ENCODE measurements around the gene MAGI2.

Gene MAGI2

DNA sequence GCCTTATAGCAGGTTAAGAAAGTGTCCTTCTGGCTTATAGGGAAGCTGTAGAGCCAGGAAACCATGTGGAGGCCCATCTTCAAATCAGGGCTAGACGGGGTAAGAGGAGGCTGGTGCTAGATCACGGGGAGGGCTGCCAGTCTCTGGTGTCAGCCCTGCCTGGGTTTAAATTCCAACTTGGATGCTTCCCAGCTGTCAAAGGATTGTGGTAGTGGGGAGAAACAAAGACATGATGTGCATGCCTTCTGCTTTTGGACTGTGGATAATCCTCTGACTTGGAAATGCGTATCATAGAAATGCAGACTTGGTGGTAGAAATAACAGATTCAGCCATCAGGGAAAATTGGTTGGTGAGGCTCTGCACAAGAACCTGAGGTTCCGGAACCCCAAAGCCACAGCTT, 1329.3 kb downstream of the MAGI2 start:
- H3K27ac ChIP-seq (ENCODE audit: low read depth, low read length) = no peak overlapping the region
- H3K4me1 ChIP-seq (ENCODE audit: control insufficient read depth, low read length) = no peaks in the 10 kb centered on the region
- H3F3A ChIP-seq (ENCODE audit: control insufficient read depth, insufficient read depth) = no peaks in the 10 kb centered on the region
- H3K27me3 ChIP-seq (ENCODE audit: control insufficient read depth, low read length) = 0 out of 2 replicates have a peak, but pooled peaks cover 3% of the 10 kb centered on the region
- no peaks in the 10 kb centered on the region for H3K9me2 ChIP-seq (replicated peaks; ENCODE audit: control insufficient read depth, low read length)
- no peaks in the 10 kb centered on the region for H4K20me1 ChIP-seq (ENCODE audit: control insufficient read depth, insufficient read depth, low read depth, low read length)
- no peak overlapping the region for H3K4me3 ChIP-seq (ENCODE audit: low read length)
- H3K79me2 ChIP-seq (ENCODE audit: control insufficient read depth, low read length) = no peaks in the 10 kb centered on the region
- no peak overlapping the region for H3K4me2 ChIP-seq (ENCODE audit: low read length)
- TF ChIP-seq EZH2phosphoT487 (IDR thresholded peaks at IDR 0.05; ENCODE audit: borderline replicate concordance, low read length) (no peak), CTCF (IDR thresholded peaks at IDR 0.05; ENCODE audit: low read depth, low read length, poor library complexity, severe bottlenecking) (no peak)
- H3K9me3 ChIP-seq (ENCODE audit: control insufficient read depth, insufficient read depth, low read length) = no peaks in the 10 kb centered on the region
- no peaks in the 10 kb centered on the region for H3K36me3 ChIP-seq (ENCODE audit: control insufficient read depth, low read length)

DNA sequence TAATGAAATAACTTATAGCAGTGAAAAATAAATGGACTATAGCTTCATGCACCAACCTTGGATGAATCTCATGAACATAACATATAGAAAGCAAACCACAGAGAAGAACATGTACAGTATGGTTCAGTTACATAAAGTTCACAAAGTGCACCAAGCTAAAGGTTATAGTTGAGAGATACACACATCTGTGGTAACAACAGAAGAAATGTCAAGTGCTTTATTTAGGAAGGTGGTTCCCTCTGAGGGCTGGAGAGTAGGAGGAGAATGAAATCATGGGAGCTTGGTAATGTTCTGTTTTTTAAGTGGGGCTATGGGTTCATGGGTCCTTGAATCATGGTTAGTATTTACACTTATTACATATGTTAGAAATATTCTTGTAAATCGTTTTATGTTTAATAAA, 1331.6 kb downstream of the MAGI2 start:
- Histone ChIP-seq H3K4me3 (ENCODE audit: low read length) (no peak overlapping the region), H3K4me2 (ENCODE audit: low read length) (no peak overlapping the region), H3F3A (ENCODE audit: control insufficient read depth, insufficient read depth) (no peaks in the 10 kb centered on the region), H3K4me1 (ENCODE audit: control insufficient read depth, low read length) (no peaks in the 10 kb centered on the region), H3K36me3 (ENCODE audit: control insufficient read depth, low read length) (no peaks in the 10 kb centered on the region), H4K20me1 (ENCODE audit: control insufficient read depth, insufficient read depth, low read depth, low read length) (no peaks in the 10 kb centered on the region), H3K79me2 (ENCODE audit: control insufficient read depth, low read length) (no peaks in the 10 kb centered on the region), H3K27ac (ENCODE audit: low read depth, low read length) (no peak overlapping the region), H3K9me3 (ENCODE audit: control insufficient read depth, insufficient read depth, low read length) (no peaks in the 10 kb centered on the region), H3K27me3 (ENCODE audit: control insufficient read depth, low read length) (no peaks in the 10 kb centered on the region), H3K9me2 (replicated peaks; ENCODE audit: control insufficient read depth, low read length) (no peaks in the 10 kb centered on the region)
- TF ChIP-seq EZH2phosphoT487 (IDR thresholded peaks at IDR 0.05; ENCODE audit: borderline replicate concordance, low read length) = no peak
- TF ChIP-seq CTCF (IDR thresholded peaks at IDR 0.05; ENCODE audit: low read depth, low read length, poor library complexity, severe bottlenecking) = no peak

GRCh38 chr7:78118470-78118869, 1335.0 kb downstream of the MAGI2 start:
- H3K79me2 ChIP-seq (ENCODE audit: control insufficient read depth, low read length) = no peaks in the 10 kb centered on the region
- no peaks in the 10 kb centered on the region for H3K9me2 ChIP-seq (replicated peaks; ENCODE audit: control insufficient read depth, low read length)
- TF ChIP-seq EZH2phosphoT487 (IDR thresholded peaks at IDR 0.05; ENCODE audit: borderline replicate concordance, low read length) (no peak), CTCF (IDR thresholded peaks at IDR 0.05; ENCODE audit: low read depth, low read length, poor library complexity, severe bottlenecking) (no peak)
- H3K4me2 ChIP-seq (ENCODE audit: low read length) = no peak overlapping the region
- H3K27me3 ChIP-seq (ENCODE audit: control insufficient read depth, low read length) = no peaks in the 10 kb centered on the region
- H3F3A ChIP-seq (ENCODE audit: control insufficient read depth, insufficient read depth) = no peaks in the 10 kb centered on the region
- no peaks in the 10 kb centered on the region for H4K20me1 ChIP-seq (ENCODE audit: control insufficient read depth, insufficient read depth, low read depth, low read length)
- no peaks in the 10 kb centered on the region for H3K36me3 ChIP-seq (ENCODE audit: control insufficient read depth, low read length)
- H3K27ac ChIP-seq (ENCODE audit: low read depth, low read length) = no peak overlapping the region
- H3K9me3 ChIP-seq (ENCODE audit: control insufficient read depth, insufficient read depth, low read length) = no peaks in the 10 kb centered on the region
- H3K4me3 ChIP-seq (ENCODE audit: low read length) = no peak overlapping the region
- H3K4me1 ChIP-seq (ENCODE audit: control insufficient read depth, low read length) = no peaks in the 10 kb centered on the region

DNA sequence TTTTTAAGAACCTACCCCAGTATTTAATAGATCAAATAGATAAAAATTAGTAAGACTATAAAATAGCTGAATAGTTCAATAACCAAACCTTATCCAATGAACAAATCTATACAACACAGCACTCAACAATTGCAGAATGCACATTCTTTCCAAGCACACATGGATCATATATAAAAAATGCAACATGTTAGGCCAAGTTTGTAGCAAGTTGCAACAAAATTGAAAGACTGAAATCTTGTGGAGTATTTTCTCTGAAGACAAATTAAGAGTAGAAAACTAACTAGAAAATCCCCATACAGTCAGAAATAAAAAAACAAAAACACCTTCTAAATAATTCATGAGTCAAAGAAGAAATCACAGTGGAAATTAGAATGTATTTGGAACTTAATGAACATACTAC, 1337.6 kb downstream of the MAGI2 start:
- no peaks in the 10 kb centered on the region for H3K27me3 ChIP-seq (ENCODE audit: control insufficient read depth, low read length)
- no peaks in the 10 kb centered on the region for H3K4me1 ChIP-seq (ENCODE audit: control insufficient read depth, low read length)
- TF ChIP-seq CTCF (IDR thresholded peaks at IDR 0.05; ENCODE audit: low read depth, low read length, poor library complexity, severe bottlenecking) (no peak), EZH2phosphoT487 (IDR thresholded peaks at IDR 0.05; ENCODE audit: borderline replicate concordance, low read length) (no peak)
- no peaks in the 10 kb centered on the region for H3K9me2 ChIP-seq (replicated peaks; ENCODE audit: control insufficient read depth, low read length)
- H3K4me2 ChIP-seq (ENCODE audit: low read length) = no peak overlapping the region
- H3K79me2 ChIP-seq (ENCODE audit: control insufficient read depth, low read length) = no peaks in the 10 kb centered on the region
- no peaks in the 10 kb centered on the region for H4K20me1 ChIP-seq (ENCODE audit: control insufficient read depth, insufficient read depth, low read depth, low read length)
- H3K36me3 ChIP-seq (ENCODE audit: control insufficient read depth, low read length) = no peaks in the 10 kb centered on the region
- H3K9me3 ChIP-seq (ENCODE audit: control insufficient read depth, insufficient read depth, low read length) = no peaks in the 10 kb centered on the region
- no peak overlapping the region for H3K27ac ChIP-seq (ENCODE audit: low read depth, low read length)
- H3F3A ChIP-seq (ENCODE audit: control insufficient read depth, insufficient read depth) = no peaks in the 10 kb centered on the region
- no peak overlapping the region for H3K4me3 ChIP-seq (ENCODE audit: low read length)
